ENCODE measurements around the gene VMP1.
A peak's percentile ranks its signal among the peaks of the same experiment; 100 is the strongest.
"Not testable (repeated sequence)": the region's sequence is repeated elsewhere in the genome, so short reads cannot be mapped to it uniquely, and the experiment has no call there.

The VMP1 gene

GRCh38 chr17:59753522-59754467 is 46.3 kb downstream of the VMP1 start:
- H3K4me3 ChIP-seq (ENCODE audit: low read depth in 1 of 2, low read length in 2 of 2) = no peak overlapping the region

DNA sequence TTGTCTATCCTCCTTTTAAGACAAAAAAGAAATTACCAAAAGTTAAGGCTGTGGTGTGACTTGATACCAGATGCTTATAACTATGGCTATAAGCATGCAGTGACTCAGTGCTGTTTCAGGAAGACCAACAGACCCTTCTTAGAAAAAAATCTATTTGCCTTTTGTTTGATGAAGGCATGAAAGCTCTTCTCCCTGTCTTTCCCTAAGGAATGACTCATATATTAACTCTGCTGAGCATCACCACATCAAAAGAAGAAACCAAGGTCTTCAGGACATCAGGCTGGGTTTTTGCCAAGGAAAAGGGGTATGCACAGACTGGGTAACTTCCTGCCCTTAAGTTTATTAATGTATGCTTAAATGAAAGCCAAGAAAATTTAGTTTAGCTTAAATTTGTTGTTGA is 47.1 kb downstream of the VMP1 start:
- Histone ChIP-seq H3K36me3 (ENCODE audit: control insufficient read depth in 1 of 2, insufficient read depth in 2 of 2, low read length in 2 of 2) (peaks cover 8 to 29% of the 10 kb centered on the region in 2 donors), H3K4me1 (ENCODE audit: control insufficient read depth in 1 of 2, insufficient read depth in 2 of 2, low read length in 2 of 2) (no peaks in the 10 kb centered on the region), H3K4me3 (ENCODE audit: low read depth in 1 of 2, low read length in 2 of 2) (no peak overlapping the region), H3K27ac (ENCODE audit: low read length) (peak overlapping the region; percentile 81), H3K9me3 (ENCODE audit: control insufficient read depth in 1 of 2, low read length in 2 of 2) (peaks cover 0 to 3% of the 10 kb centered on the region in 2 donors), H3K27me3 (ENCODE audit: low read depth, low read length) (no peaks in the 10 kb centered on the region)

More at GRCh38 chr17:59753522-59754467, 46.3 kb downstream of the VMP1 start:
- Histone ChIP-seq H3K36me3 (ENCODE audit: control insufficient read depth in 1 of 2, insufficient read depth in 2 of 2, low read length in 2 of 2) (peaks cover 8 to 26% of the 10 kb centered on the region in 2 donors), H3K9me3 (ENCODE audit: control insufficient read depth in 1 of 2, low read length in 2 of 2) (peaks cover 0 to under 1% of the 10 kb centered on the region in 2 donors), H3K4me1 (ENCODE audit: control insufficient read depth in 1 of 2, insufficient read depth in 2 of 2, low read length in 2 of 2) (no peaks in the 10 kb centered on the region), H3K27ac (ENCODE audit: low read length) (peak overlapping the region; percentile 81), H3K27me3 (ENCODE audit: low read depth, low read length) (no peaks in the 10 kb centered on the region)

GRCh38 chr17:59755069-59755468 is 47.6 kb downstream of the VMP1 start:
- H3K4me3 ChIP-seq (ENCODE audit: low read depth in 1 of 2, low read length in 2 of 2); H3K4me1 ChIP-seq (ENCODE audit: control insufficient read depth in 1 of 2, insufficient read depth in 2 of 2, low read length in 2 of 2); H3K27me3 ChIP-seq (ENCODE audit: low read depth, low read length); H3K27ac ChIP-seq (ENCODE audit: low read length); H3K9me3 ChIP-seq (ENCODE audit: control insufficient read depth in 1 of 2, low read length in 2 of 2): not testable (repeated sequence)
- H3K36me3 ChIP-seq (ENCODE audit: control insufficient read depth in 1 of 2, insufficient read depth in 2 of 2, low read length in 2 of 2) = peaks cover 8 to 29% of the 10 kb centered on the region in 2 donors

- H3K36me3 ChIP-seq (ENCODE audit: control insufficient read depth in 1 of 2, insufficient read depth in 2 of 2, low read length in 2 of 2) = peaks cover 8 to 30% of the 10 kb centered on the region in 2 donors
- peak overlapping the region; percentile 77 for H3K27ac ChIP-seq (ENCODE audit: low read length)
- H3K4me3 ChIP-seq (ENCODE audit: low read depth in 1 of 2, low read length in 2 of 2) = no peak overlapping the region
- H3K9me3 ChIP-seq (ENCODE audit: control insufficient read depth in 1 of 2, low read length in 2 of 2) = peaks cover 0 to 3% of the 10 kb centered on the region in 2 donors
- no peaks in the 10 kb centered on the region for H3K4me1 ChIP-seq (ENCODE audit: control insufficient read depth in 1 of 2, insufficient read depth in 2 of 2, low read length in 2 of 2)
- no peaks in the 10 kb centered on the region for H3K27me3 ChIP-seq (ENCODE audit: low read depth, low read length)
These were observed 48.9 kb downstream of the VMP1 start for GRCh38 chr17:59756236-59756818.

- Histone ChIP-seq H3K9me3 (ENCODE audit: control insufficient read depth in 1 of 2, low read length in 2 of 2) (peaks cover 0 to 3% of the 10 kb centered on the region in 2 donors), H3K4me3 (ENCODE audit: low read depth in 1 of 2, low read length in 2 of 2) (no peak overlapping the region), H3K36me3 (ENCODE audit: control insufficient read depth in 1 of 2, insufficient read depth in 2 of 2, low read length in 2 of 2) (peaks cover 6 to 37% of the 10 kb centered on the region in 2 donors), H3K4me1 (ENCODE audit: control insufficient read depth in 1 of 2, insufficient read depth in 2 of 2, low read length in 2 of 2) (no peaks in the 10 kb centered on the region), H3K27me3 (ENCODE audit: low read depth, low read length) (no peaks in the 10 kb centered on the region), H3K27ac (ENCODE audit: low read length) (peak overlapping the region; percentile 77)
These were observed 49.6 kb downstream of the VMP1 start for GRCh38 chr17:59757043-59757442.

DNA sequence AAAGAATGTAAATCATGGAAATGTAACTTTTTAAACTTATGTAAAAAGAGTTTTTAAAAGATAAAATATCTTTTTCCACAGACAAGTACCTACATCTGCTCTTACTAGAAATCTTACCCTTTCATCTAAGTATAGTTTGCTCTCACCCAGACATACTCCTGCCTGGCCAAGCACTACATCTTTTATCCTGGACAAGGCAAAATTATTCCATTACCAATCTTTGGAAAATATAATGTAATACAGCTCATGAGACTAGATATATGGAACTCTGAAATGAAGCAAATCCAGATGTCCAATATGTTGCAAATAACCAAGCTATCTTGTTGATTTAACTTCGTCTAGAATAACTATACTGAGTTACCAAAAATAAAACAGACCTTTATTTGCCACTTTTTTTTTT is 50.0 kb downstream of the VMP1 start:
- Histone ChIP-seq H3K36me3 (ENCODE audit: control insufficient read depth in 1 of 2, insufficient read depth in 2 of 2, low read length in 2 of 2) (peaks cover 4 to 38% of the 10 kb centered on the region in 2 donors), H3K9me3 (ENCODE audit: control insufficient read depth in 1 of 2, low read length in 2 of 2) (peaks cover 0 to 3% of the 10 kb centered on the region in 2 donors), H3K27ac (ENCODE audit: low read length) (no peak overlapping the region), H3K27me3 (ENCODE audit: low read depth, low read length) (no peaks in the 10 kb centered on the region), H3K4me3 (ENCODE audit: low read depth in 1 of 2, low read length in 2 of 2) (no peak overlapping the region), H3K4me1 (ENCODE audit: control insufficient read depth in 1 of 2, insufficient read depth in 2 of 2, low read length in 2 of 2) (no peaks in the 10 kb centered on the region)

- Histone ChIP-seq H3K27me3 (ENCODE audit: low read depth, low read length) (no peaks in the 10 kb centered on the region), H3K27ac (ENCODE audit: low read length) (no peak overlapping the region), H3K9me3 (ENCODE audit: control insufficient read depth in 1 of 2, low read length in 2 of 2) (peaks cover 0 to 3% of the 10 kb centered on the region in 2 donors), H3K36me3 (ENCODE audit: control insufficient read depth in 1 of 2, insufficient read depth in 2 of 2, low read length in 2 of 2) (peaks cover 4 to 42% of the 10 kb centered on the region in 2 donors), H3K4me1 (ENCODE audit: control insufficient read depth in 1 of 2, insufficient read depth in 2 of 2, low read length in 2 of 2) (no peaks in the 10 kb centered on the region), H3K4me3 (ENCODE audit: low read depth in 1 of 2, low read length in 2 of 2) (no peak overlapping the region)
These were observed 50.5 kb downstream of the VMP1 start for GRCh38 chr17:59757881-59758385.

DNA sequence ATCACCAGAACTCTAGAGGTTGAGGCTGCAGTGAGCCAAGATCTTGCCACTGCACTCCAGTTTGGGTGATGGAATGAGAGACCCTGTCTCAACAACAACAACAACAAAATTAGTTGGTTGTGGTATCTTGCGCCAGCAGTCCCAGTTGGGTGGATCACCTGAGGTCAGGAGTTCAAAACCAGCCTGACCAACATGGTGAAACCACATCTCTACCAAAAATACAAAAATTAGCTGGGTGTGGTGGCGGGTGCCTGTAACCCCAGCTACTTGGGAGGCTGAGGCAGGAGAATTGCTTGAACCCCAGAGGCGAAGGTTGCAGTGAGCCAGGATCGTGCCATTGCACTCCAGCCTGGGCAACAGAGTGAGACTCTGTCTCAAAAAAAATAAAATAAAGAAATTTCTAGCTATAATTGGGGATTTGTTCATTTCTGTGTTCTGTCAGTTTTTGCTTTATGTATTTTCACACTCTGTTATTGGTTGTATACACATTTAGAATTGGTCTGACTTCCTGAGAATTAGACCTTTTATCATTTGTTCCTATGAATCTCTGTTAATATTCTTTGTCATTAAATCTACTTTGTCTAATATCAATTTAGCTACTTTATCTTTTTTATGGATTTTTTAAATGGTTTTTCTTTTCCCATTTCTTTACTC is 51.7 kb downstream of the VMP1 start:
- not testable (repeated sequence) for H3K27ac ChIP-seq (ENCODE audit: low read length); H3K27me3 ChIP-seq (ENCODE audit: low read depth, low read length); H3K9me3 ChIP-seq (ENCODE audit: control insufficient read depth in 1 of 2, low read length in 2 of 2); H3K4me1 ChIP-seq (ENCODE audit: control insufficient read depth in 1 of 2, insufficient read depth in 2 of 2, low read length in 2 of 2); H3K4me3 ChIP-seq (ENCODE audit: low read depth in 1 of 2, low read length in 2 of 2)
- H3K36me3 ChIP-seq (ENCODE audit: control insufficient read depth in 1 of 2, insufficient read depth in 2 of 2, low read length in 2 of 2) = peaks cover 4 to 43% of the 10 kb centered on the region in 2 donors

DNA sequence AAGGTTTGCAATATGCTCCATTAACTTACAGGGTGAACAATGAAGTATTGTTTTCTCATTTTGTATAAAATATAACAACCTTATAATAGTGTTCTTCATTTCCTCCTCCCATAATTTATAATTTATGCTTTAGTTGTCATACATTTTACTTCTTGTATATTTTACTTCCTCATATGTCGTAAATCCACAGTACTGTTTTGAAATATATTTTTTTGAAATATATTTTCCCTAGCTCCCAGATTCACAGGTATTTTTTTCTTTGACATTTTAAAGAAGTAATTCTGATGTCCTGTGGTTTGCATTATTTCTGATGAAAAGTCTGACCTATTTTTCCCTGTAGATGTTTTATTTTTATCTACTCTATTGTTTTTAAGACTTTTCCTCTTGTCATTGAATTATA is 52.7 kb downstream of the VMP1 start:
- Histone ChIP-seq H3K27me3 (ENCODE audit: low read depth, low read length) (no peaks in the 10 kb centered on the region), H3K36me3 (ENCODE audit: control insufficient read depth in 1 of 2, insufficient read depth in 2 of 2, low read length in 2 of 2) (peaks cover 8 to 47% of the 10 kb centered on the region in 2 donors), H3K4me1 (ENCODE audit: control insufficient read depth in 1 of 2, insufficient read depth in 2 of 2, low read length in 2 of 2) (no peaks in the 10 kb centered on the region), H3K27ac (ENCODE audit: low read length) (peak overlapping the region; percentile 23), H3K4me3 (ENCODE audit: low read depth in 1 of 2, low read length in 2 of 2) (no peak overlapping the region), H3K9me3 (ENCODE audit: control insufficient read depth in 1 of 2, low read length in 2 of 2) (peaks cover 0 to 3% of the 10 kb centered on the region in 2 donors)

DNA sequence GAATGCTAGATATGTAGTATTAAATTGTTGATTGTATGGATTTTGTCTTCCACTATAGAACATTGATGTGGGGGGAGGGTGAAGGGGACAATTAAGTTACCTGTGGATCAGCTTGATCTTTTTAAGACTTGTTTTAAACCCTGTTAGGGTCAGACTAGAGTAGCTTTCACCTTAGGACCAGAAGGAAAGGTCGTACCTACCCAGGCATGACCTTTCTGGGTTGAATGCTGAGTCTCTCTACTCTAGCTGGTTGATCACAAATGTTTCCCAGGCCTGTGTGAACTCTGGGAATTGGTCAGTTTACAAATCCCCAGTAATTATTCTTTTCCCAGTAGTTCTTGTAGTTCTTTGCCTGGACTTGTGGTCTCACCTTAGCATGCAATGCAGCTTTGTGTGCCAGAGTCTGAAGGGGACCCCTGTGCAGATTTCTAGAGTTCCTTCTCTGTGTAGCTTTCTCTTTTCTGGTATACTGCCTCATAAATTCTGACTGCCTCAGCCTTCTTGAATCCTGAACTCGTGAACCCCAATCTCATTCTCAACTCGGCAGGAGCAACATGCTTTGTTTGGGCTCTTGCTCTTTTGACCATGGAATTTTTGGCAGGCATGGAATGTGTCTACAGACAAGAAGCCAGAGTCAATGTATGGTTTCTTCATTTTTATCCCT is 54.1 kb downstream of the VMP1 start:
- Histone ChIP-seq H3K27me3 (ENCODE audit: low read depth, low read length) (no peaks in the 10 kb centered on the region), H3K9me3 (ENCODE audit: control insufficient read depth in 1 of 2, low read length in 2 of 2) (peaks cover 0 to 3% of the 10 kb centered on the region in 2 donors), H3K4me3 (ENCODE audit: low read depth in 1 of 2, low read length in 2 of 2) (no peak overlapping the region), H3K4me1 (ENCODE audit: control insufficient read depth in 1 of 2, insufficient read depth in 2 of 2, low read length in 2 of 2) (no peaks in the 10 kb centered on the region), H3K36me3 (ENCODE audit: control insufficient read depth in 1 of 2, insufficient read depth in 2 of 2, low read length in 2 of 2) (peaks cover 9 to 44% of the 10 kb centered on the region in 2 donors), H3K27ac (ENCODE audit: low read length) (peak overlapping the region; percentile 56)
